Measurements from ENCODE around the gene POP4.
"Not testable (repeated sequence)": the region's sequence is repeated elsewhere in the genome, so short reads cannot be mapped to it uniquely, and the experiment has no call there.

Gene POP4

GRCh38 chr19:29610574-29611271 is 4.6 kb downstream of the POP4 start:
- FAIRE-seq (no peak), DNase-seq (ENCODE audit: low spot score) (peak; percentile 60)

- FAIRE-seq, result no peak
- DNase-seq (ENCODE audit: low spot score), result no peak
These were observed 6.0 kb downstream of the POP4 start for GRCh38 chr19:29612121-29612520.

DNA sequence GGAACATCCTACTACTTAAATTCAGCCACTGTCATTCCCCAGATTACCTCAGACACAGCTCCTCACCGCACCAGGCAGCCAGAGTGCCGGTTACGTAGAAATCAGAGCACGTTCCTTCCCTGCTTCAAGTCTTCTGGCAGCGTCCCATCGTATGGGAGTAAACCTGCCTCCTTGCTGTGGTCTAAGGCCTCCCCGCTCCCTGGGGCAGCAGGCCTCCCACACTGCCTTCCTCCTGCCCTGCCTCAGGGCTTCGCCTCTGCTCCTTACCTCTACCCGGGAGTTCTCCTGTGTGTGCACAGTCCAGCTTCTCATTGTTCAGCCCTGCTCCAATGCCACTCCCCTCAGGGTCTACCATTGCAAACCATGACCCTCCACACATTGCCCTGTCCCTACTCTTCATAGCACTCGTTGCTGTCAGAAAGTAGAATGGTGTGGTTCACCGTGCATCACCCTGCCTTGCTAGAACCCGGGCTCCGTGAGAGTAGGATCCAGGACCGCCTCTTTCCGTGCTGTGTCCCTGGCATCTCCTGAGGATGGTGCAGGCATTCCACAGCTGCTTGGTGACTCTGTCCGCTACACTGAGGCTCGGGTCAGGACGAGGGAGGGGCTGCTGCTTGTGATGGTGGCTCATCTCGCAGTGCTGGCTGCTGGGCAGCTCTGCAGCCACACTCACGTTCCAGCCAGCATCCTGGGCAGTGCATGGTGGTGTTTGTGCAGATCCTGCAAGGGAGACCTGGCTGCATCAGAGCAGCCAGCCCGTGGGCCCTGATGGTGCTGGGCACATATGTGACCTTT is 6.9 kb downstream of the POP4 start:
- no peak for DNase-seq (ENCODE audit: low spot score)
- FAIRE-seq, result no peak

GRCh38 chr19:29614046-29614445 is 8.0 kb downstream of the POP4 start:
- FAIRE-seq (no peak), DNase-seq (ENCODE audit: low spot score) (no peak)

DNA sequence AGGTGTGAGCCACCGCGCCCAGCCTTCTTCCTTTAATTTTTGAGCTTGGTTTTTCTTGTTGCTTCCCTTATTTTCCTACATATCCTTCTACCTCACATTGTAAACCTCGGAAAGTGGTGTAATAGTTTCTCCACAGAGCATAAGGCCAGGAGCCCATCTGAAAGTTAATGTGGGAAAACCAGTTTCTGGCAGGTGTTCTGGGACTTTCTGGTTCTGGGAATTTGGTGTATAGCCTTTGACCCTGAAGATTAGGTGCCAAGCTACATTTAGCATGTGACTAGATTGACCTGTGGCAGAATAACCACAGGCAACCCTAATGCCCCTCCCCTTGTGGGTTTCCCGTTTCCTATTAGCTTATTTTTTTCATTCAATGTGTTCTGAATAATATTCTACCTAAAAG is 8.7 kb downstream of the POP4 start:
- no peak for DNase-seq (ENCODE audit: low spot score)
- no peak for FAIRE-seq

- FAIRE-seq (no peak), DNase-seq (ENCODE audit: low spot score) (no peak)
These were observed 9.9 kb downstream of the POP4 start for GRCh38 chr19:29615891-29616425.

GRCh38 chr19:29616541-29616940 is 10.5 kb downstream of the POP4 start:
- DNase-seq (ENCODE audit: low spot score) (no peak), FAIRE-seq (no peak)

GRCh38 chr19:29617366-29618266 is 11.5 kb downstream of the POP4 start:
- no peak for FAIRE-seq
- no peak for DNase-seq (ENCODE audit: low spot score)

- FAIRE-seq (no peak), DNase-seq (ENCODE audit: low spot score) (no peak)
These were observed 12.4 kb downstream of the POP4 start for GRCh38 chr19:29618434-29618833.

GRCh38 chr19:29618871-29619270 is 12.8 kb downstream of the POP4 start:
- FAIRE-seq (no peak), DNase-seq (ENCODE audit: low spot score) (no peak)

- FAIRE-seq (no peak), DNase-seq (ENCODE audit: low spot score) (no peak)
These were observed 14.9 kb downstream of the POP4 start for GRCh38 chr19:29620931-29621351.

- FAIRE-seq (no peak), DNase-seq (ENCODE audit: low spot score) (no peak)
These were observed 16.3 kb downstream of the POP4 start for GRCh38 chr19:29622166-29623070.

DNA sequence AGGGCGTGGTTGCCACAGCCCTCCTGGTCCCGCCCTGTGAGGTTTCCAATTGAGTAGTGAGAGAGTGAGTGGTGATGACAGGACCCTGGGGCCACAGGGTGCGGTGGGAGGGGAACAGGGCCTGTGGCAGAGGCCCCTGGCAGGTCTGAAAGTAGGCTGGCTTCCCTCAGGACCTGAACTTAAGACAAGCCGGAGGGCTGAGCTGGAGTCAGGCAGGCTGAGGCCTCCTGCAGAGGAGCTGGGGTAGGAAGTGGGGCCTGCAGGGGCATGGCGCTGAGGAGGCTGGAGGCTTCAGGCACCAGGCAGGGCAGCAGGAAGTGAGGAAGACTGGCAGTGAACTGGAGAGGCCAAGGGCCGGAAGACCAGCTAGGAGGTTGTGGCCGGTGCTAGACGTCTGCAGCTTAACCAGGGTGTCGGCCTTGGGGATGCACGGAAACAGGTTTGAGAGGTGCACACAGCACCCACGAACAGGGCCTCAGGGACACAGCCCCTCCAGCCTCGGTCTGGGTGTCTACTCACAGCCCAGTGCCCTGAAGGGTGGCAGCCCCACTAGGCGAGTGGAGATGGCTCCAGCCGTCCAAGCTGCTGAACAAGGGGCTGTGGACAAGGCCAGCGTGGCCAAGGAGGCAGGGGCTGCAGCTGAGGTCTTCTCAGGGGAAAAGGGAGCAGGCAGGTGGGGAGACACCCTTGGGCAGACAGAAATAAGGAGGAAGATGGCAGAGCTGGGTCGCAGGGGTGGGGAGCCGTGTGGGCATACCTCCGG is 17.8 kb downstream of the POP4 start:
- DNase-seq (ENCODE audit: low spot score) (no peak), FAIRE-seq (no peak)

GRCh38 chr19:29624489-29625185 is 18.6 kb downstream of the POP4 start:
- FAIRE-seq (no peak), DNase-seq (ENCODE audit: low spot score) (no peak)

GRCh38 chr19:29625186-29625651 is 19.1 kb downstream of the POP4 start:
- DNase-seq (ENCODE audit: low spot score) (no peak), FAIRE-seq (no peak)

DNA sequence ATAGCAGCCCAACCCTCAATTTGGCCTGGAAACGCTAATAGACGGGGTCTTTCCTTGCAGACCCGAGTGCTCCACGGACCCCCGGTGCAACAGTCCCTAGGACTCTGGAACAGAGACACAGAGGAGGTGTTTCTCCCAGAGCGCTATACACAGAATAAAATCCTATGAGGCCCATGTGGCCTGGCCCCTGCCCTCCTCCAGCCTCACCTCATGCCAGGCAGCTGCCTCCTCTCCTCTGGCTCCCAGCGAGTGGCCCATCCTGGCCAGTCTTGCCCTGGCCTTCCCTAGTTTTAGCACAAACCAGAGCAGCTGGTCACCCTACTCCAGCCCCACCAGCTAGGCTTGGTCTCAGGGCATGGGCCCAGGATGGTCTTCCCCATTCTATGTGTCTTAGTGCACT is 20.3 kb downstream of the POP4 start:
- FAIRE-seq, result no peak
- DNase-seq (ENCODE audit: low spot score), result no peak

DNA sequence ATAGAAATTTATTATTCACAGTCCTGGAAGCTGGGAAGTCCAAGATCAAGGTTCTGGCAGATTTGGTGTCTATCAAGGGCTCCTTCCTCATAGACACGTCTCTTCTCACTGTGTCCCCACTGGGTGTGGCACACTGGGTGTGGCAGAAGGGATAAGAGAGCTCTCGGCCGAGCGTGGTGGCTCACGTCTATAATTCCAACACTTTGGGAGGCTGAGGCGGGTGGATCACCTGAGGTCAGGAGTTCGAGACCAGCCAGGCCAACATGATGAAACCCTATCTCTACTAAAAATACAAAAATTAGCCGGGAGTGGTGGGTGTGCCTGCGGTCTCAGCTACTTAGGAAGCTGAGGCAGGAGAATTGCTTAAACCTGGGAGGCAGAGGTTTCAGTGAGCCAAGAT is 20.7 kb downstream of the POP4 start:
- not testable (repeated sequence) for FAIRE-seq

DNA sequence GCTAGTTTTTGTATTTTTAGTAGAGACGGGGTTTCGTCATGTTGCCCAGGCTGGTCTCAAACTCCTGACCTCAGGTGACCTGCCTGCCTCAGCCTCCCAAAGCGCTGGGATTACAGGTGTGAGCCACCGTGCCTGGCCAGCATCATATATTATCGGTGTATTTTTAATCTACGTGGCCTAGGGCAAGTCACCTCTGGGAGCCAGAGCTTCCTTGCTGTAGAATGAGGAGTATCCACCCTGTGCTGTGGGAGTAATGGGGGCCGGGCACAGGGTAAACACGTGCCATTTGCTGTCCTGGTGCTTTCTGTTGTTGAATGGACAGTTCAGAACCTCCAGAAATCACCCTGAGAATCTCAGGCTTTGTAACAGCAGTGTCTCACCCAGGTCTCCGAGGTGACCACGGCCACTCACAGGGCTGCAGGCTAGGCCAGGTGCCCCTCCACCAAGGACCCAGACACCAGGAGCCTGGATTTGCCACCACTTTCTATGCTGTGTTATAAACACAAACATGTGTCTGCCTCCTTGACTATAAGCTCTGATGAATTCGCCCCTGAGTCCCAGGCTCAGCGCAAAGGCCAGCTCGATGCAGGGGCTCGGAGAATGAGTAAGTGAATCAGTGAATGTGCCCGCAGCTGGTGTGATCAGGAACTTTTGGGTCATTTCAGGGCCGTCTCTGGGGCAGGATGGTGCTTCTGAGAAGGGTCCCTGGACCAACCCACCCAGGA is 22.7 kb downstream of the POP4 start:
- no peak for DNase-seq (ENCODE audit: low spot score)
- FAIRE-seq, result no peak

More for the DNA sequence above, 20.7 kb downstream of the POP4 start:
- DNase-seq (ENCODE audit: low spot score), result not testable (repeated sequence)

Measured in RCC 7860 (cell line).